Occipital lobe (tissue), 2 donors: ENCODE measurements around the gene CPAMD8. TPM values are rescaled to one million over a fixed set of nuclear protein-coding genes. Genes with fewer than 3 reads are reported as not detected.

Experiments used
- DNase-seq: peaks from one replicate; lab custom pipeline; 2025; lab: John Stamatoyannopoulos, UW
- total RNA-seq: library from RNA; depleted of rRNA; stranded (reverse); fragments of >200 nt; gene quantifications from one replicate; pipeline ENCODE4 v1.2.3, GENCODE V29; 2014

The CPAMD8 gene
- 7.8 TPM for total RNA-seq

DNA sequence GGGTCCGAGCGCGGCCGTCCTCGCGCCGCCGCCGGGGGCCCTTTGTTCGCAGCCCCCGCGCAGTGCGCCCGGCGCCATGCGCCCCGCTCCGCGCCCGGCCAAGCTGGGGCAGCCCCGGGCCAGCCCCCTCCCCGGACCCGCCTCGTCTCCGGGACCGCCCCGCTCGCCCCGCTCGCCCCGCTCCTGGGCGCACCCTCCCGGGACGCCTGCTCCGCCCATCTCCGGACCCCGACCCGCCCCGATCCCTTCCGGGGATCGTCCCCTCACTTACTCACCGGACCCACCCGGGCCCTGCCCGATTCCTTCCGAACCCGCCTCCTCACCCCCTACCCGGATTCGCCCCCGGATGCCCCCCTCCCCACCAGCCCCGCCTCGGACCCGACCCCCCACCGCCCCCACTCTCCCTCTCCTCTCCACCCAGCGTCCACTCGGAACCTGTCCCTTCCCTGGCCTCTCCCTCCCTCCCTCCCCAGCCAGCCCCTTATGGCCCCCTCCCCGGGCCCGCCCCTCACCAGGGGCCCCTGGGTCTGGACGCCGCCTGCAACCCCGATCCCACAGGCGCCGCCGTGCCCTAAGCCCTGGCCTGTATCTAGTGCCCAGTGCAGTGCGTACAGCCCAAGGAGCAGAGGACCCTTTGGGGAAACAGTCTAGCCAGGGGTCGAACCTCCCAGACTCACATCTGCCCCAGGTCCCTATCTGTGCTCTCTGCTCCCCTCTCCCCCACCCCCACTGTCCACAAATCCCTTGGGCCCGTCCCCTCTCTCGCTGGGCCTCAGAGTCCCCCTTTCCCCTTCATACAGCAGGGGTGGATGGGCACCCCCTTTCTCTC is at the start of gene CPAMD8:
Gene CPAMD8, minus strand, starts transcription at position 105 of the 829 bp plus-strand sequence. CDS start 168 bp downstream, outside the sequence.
- DNase-seq, result no peak

- DNase-seq, result no peak
Measured at GRCh38 chr19:17075864-17076542, 49.4 kb upstream of the CPAMD8 start.

- DNase-seq, result peak; percentile 99
Measured at GRCh38 chr19:17075035-17075863, 48.6 kb upstream of the CPAMD8 start, which contains the start of the genes HAUS8 and MYO9B. Gene HAUS8, minus strand, starts transcription at chr19:17075452. Its CDS starts 30 bp downstream, at chr19:17075422. Gene MYO9B, plus strand, starts transcription at chr19:17075777. Its CDS starts 25,941 bp downstream, at chr19:17101718.

DNA sequence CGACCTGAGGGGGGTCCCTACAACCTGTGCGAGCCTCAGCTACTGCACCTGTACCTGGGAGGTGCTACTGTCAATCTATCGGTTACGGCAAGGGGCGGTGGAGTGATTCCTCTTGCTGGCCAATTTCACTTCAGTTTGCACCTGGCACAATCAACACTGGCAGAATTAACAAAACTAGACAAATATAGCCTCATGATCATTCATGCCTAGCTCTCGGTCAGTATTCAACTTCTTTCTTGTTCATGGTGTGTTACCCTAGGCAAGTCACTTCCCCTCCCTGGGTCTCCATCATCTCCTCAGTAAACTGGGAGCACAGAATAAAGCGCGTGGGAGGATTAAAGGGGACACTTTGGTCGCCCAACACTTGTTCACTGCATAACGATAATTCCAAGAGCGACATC is 48.0 kb upstream of the CPAMD8 start:
- DNase-seq, result no peak

GRCh38 chr19:17073869-17074633 is 47.4 kb upstream of the CPAMD8 start:
- no peak for DNase-seq

- no peak for DNase-seq
Measured at GRCh38 chr19:17070912-17071311, 44.3 kb upstream of the CPAMD8 start.

GRCh38 chr19:17070421-17070820 is 43.8 kb upstream of the CPAMD8 start:
- no peak for DNase-seq

DNA sequence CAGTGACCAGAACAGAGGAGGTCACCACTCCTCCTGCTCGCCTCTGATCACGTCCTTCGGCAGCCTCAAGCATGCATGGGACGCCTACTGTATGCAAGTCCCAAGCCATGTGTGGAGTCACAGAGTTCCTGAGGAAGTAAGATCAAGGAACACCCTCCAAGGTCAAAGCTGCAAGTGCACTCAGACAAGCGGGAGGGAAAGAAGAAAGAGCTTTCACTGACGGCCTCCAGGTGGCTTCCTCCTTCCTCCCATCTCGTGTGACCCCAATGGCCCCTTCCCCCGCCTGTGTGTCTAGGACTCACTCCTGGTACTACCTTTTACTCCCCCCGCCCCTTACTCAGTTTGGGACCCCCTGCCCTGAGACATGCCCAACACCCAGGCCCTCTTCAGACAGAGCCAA is 42.6 kb upstream of the CPAMD8 start:
- DNase-seq, result no peak

DNA sequence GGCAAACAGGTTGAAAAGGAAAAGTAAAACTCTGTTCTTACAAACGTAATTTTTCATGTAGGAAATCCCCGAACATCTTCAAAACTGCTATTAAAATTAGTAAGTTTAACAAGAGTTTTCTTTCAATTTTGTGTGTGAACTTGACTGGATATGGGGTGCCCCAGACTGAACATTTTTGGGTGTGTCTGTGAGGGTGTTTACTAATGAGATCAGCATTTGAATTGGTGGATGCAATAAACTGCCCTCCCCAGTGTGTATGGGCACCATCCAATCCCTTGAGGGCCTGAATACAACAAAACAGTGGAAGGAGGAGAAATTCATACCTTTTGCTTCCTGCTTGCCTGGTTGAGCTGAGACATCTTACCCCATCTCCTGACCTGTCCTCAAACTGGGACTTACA is 36.8 kb upstream of the CPAMD8 start:
- DNase-seq, result no peak

DNA sequence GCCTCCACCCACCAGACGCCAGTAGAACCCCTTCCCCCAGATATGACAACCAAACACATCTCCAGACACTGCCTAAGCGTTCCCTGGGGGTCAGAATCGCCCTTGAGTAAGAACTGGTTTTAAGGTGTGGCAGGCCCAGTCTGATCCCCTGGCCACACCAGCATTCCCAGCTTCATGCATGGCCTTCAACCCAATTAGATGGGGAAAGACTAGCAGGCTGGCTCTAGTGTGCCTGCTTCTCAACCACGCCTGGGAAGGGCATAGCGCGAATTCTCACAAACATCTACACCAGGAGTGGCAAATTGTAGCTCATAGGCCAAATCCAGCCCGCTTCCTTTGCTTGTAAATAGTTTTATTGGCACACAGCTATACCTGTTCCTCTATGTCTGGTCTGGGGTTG is 35.1 kb upstream of the CPAMD8 start:
- no peak for DNase-seq

GRCh38 chr19:17061205-17061604 is 34.6 kb upstream of the CPAMD8 start:
- no peak for DNase-seq

- no peak for DNase-seq
Measured at GRCh38 chr19:17060802-17061201, 34.2 kb upstream of the CPAMD8 start.

DNA sequence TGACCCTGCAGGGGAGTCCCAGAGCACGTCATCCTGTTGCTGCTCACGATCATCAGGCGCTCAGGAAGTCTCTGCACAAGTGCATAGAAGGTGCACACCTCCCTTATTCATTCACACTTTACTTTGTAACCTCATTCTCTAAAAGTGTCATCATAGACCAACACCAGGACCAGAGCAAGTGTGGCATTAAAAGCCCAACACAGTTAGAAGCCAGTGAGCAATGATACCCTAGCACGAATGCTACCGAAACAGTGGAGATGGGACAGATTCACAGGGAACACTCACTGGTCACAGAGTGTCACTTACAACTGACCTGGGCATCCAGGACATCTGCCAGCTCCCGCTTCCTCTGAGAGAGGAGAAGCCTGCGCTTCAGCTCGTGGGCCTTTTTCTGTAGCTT is 31.6 kb upstream of the CPAMD8 start:
- DNase-seq, result no peak

- DNase-seq, result no peak
Measured at GRCh38 chr19:17055636-17056035, 29.0 kb upstream of the CPAMD8 start.

GRCh38 chr19:17054746-17055145 is 28.1 kb upstream of the CPAMD8 start:
- DNase-seq, result no peak

DNA sequence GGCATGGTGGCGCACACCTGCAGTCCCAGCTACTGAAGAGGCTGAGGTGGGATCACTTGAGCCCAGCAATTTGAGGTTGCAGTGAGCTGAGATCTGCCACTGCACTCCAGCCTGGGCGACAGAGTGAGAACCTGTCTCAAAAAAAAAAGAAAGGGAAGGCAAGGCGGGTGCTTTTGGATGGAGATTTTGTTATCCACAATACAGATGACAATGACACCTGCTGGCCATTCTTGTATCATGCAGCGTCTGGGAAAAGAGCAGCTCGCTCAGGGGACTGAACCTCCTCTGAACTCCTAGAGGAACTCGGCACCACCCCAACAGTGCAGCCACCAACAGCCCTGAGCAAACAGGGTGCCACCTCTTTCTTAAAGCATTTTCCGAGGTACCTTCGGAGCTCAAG is 25.8 kb upstream of the CPAMD8 start:
- DNase-seq, result no peak

DNA sequence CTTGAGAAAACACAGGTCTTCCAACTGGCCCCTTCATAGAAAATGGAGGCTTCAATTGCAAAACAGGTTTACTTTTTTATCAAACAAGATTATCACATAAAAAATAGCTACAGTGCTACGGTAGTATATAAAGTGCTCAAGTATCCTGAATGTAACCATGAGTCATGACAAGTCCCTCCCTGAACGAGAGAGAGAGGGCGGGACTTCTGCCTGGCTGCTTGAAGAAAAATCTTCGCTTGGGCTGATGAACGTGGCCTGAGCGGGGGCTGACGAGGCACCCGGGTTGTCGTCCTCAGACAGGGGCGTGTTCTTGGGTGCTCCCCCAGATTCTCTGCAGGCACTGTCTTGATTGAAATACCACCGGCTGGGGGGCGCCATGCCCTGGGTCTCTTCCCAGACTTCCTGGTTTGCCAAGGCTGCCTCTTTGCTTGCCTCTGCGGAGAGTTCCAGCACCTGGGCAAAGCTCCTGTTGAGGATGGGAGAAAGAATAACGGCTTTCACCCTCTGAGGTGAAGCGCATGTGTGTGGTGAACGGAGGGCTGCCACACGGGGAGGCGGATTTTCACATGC is 23.2 kb upstream of the CPAMD8 start:
- no peak for DNase-seq

DNA sequence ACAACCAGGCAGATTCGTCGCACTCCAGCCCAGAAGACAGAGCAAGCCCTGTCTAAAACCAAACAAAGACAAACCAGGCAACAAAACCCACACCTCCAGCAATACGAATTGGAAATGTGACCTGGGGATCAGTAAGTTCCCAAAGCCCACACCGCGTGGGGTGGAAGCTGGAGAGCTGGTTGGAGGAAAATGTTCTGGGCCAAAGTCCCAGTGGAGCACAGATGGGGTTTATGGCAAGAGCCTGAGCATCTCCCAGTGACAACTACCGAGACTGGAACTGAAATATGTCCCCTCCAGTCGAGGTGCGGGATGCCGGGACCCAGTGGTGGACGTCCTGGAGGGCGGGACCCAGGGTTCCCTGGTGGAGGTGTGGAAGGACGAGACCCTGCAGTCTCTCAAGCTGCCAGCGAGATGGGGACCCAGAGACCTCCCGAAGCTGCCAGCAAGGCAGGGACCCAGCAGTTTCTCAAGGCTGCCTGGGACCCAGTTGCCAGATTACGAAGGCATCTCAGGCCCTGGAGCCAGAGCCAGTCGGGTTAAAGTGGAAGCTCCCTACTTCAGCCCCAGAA is 22.4 kb upstream of the CPAMD8 start:
- no peak for DNase-seq

DNA sequence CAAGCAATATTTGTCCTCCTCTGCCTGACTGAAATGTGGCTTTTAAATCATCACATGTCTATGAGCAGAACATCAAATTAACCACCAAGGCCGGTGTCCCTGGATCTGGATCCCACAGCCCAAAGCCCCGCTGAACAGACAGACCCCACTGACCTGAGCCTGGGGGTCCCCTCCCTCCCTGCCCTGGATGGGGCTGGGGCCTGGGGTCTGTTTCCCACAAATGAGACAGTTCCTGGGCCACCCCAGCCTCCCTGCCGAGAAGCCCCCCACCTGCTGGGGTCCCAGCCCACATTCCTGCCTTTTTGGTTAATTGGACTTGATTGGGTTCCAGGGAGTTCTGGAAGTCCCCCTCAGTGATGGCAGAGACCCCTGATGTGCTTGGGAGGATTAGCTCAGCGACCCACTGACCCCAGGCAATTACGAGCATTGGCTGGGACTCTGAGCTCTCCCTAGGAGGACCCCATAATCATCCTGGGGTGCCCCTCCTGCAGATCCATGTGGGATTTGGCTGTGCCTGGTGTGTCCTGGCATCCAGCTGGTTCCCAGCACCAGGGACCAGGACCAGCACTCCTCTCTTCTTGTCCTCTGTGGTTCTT is 19.4 kb upstream of the CPAMD8 start:
- no peak for DNase-seq

GRCh38 chr19:17043744-17044143 is 17.1 kb upstream of the CPAMD8 start:
- DNase-seq, result no peak
